ENCODE data around the gene MAGI2.

MAGI2 gene

GRCh38 chr7:78148166-78148894, 1305.1 kb downstream of the MAGI2 start:
- no peak overlapping the region for H3K27ac ChIP-seq (ENCODE audit: low read length)
- no peaks in the 10 kb centered on the region for H3K27me3 ChIP-seq (ENCODE audit: control insufficient read depth in 1 of 2, insufficient read depth in 2 of 2, low read length in 2 of 2)
- no peak overlapping the region for H3K4me3 ChIP-seq (ENCODE audit: low read length in 2 of 2)
- no peaks in the 10 kb centered on the region for H3K4me1 ChIP-seq (ENCODE audit: control insufficient read depth, insufficient read depth, low read length)
- no peaks in the 10 kb centered on the region for H3K9me3 ChIP-seq (ENCODE audit: control insufficient read depth in 2 of 2, low read length in 2 of 2)
- no peak overlapping the region for H3K9ac ChIP-seq (ENCODE audit: low read length in 2 of 2)
- H3K36me3 ChIP-seq (ENCODE audit: control insufficient read depth in 2 of 2, insufficient read depth in 2 of 2, low read length in 2 of 2) = no peaks in the 10 kb centered on the region

DNA sequence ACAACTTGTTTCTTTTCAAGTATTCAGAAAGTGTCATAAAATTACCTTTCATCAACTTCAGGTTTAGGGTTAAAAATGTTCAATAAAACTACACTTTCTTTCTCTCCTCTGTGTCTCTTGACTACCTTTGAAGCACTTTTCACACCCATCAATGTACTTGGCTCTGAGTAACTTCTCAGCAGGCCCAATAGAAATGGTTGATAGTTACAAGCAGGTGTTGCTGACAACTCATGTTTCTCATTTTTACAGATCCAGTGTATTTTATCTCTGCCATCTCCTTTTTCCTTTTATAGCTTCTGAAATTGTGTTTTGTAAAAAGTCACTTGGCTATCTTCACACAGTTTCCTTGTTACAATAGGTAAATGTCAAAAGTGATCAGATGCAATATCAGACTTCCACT, 1306.9 kb downstream of the MAGI2 start:
- Histone ChIP-seq H3K4me1 (ENCODE audit: control insufficient read depth, insufficient read depth, low read length) (no peaks in the 10 kb centered on the region), H3K4me3 (ENCODE audit: low read length in 2 of 2) (no peak overlapping the region), H3K36me3 (ENCODE audit: control insufficient read depth in 2 of 2, insufficient read depth in 2 of 2, low read length in 2 of 2) (no peaks in the 10 kb centered on the region), H3K9me3 (ENCODE audit: control insufficient read depth in 2 of 2, low read length in 2 of 2) (no peaks in the 10 kb centered on the region), H3K27me3 (ENCODE audit: control insufficient read depth in 1 of 2, insufficient read depth in 2 of 2, low read length in 2 of 2) (no peaks in the 10 kb centered on the region), H3K9ac (ENCODE audit: low read length in 2 of 2) (no peak overlapping the region), H3K27ac (ENCODE audit: low read length) (no peak overlapping the region)

GRCh38 chr7:78143661-78144060, 1309.8 kb downstream of the MAGI2 start:
- Histone ChIP-seq H3K9me3 (ENCODE audit: control insufficient read depth in 2 of 2, low read length in 2 of 2) (no peaks in the 10 kb centered on the region), H3K27ac (ENCODE audit: low read length) (no peak overlapping the region), H3K27me3 (ENCODE audit: control insufficient read depth in 1 of 2, insufficient read depth in 2 of 2, low read length in 2 of 2) (no peaks in the 10 kb centered on the region), H3K36me3 (ENCODE audit: control insufficient read depth in 2 of 2, insufficient read depth in 2 of 2, low read length in 2 of 2) (no peaks in the 10 kb centered on the region), H3K4me3 (ENCODE audit: low read length in 2 of 2) (no peak overlapping the region), H3K4me1 (ENCODE audit: control insufficient read depth, insufficient read depth, low read length) (no peaks in the 10 kb centered on the region), H3K9ac (ENCODE audit: low read length in 2 of 2) (no peak overlapping the region)

DNA sequence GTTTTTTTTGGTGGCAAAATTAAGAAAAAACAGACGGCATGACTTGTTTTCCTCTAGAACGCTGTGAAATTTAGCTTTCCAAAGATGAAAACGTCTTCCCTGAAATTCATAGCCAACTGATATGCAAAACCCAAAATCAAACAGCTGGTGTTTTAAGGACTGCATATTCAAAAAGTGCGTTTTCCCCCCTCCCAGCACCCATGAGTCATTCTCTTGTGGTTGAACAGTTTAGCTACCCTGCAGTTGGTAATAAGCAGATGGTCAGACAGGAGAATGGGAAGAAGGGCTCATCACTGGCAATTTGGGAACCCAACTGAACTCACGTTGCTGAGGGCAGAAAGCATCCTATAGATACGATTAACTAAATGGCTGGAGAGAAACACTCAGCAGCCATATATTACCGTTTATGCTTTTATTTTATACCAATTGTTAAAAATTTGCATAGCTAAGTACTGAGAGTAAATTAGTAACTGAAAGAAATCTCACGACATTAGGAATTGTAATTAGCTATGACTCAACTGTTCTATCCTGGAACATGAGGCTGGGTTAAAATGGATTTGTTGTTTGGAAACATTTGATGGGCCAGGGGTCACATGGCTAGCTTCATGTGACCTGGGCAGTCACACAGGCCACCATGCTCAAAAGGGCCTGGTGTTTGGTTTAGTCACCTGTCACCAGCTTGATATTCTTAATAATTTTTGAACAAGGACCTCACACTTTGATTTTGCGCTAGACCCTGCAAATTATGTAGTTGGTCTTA, 1311.8 kb downstream of the MAGI2 start:
- Histone ChIP-seq H3K27me3 (ENCODE audit: control insufficient read depth in 1 of 2, insufficient read depth in 2 of 2, low read length in 2 of 2) (no peaks in the 10 kb centered on the region), H3K9me3 (ENCODE audit: control insufficient read depth in 2 of 2, low read length in 2 of 2) (no peaks in the 10 kb centered on the region), H3K4me3 (ENCODE audit: low read length in 2 of 2) (no peak overlapping the region), H3K27ac (ENCODE audit: low read length) (no peak overlapping the region), H3K4me1 (ENCODE audit: control insufficient read depth, insufficient read depth, low read length) (no peaks in the 10 kb centered on the region), H3K36me3 (ENCODE audit: control insufficient read depth in 2 of 2, insufficient read depth in 2 of 2, low read length in 2 of 2) (no peaks in the 10 kb centered on the region), H3K9ac (ENCODE audit: low read length in 2 of 2) (no peak overlapping the region)

- Histone ChIP-seq H3K27ac (ENCODE audit: low read length) (no peak overlapping the region), H3K9ac (ENCODE audit: low read length in 2 of 2) (no peak overlapping the region), H3K27me3 (ENCODE audit: control insufficient read depth in 1 of 2, insufficient read depth in 2 of 2, low read length in 2 of 2) (no peaks in the 10 kb centered on the region), H3K9me3 (ENCODE audit: control insufficient read depth in 2 of 2, low read length in 2 of 2) (no peaks in the 10 kb centered on the region), H3K4me1 (ENCODE audit: control insufficient read depth, insufficient read depth, low read length) (no peaks in the 10 kb centered on the region), H3K36me3 (ENCODE audit: control insufficient read depth in 2 of 2, insufficient read depth in 2 of 2, low read length in 2 of 2) (no peaks in the 10 kb centered on the region), H3K4me3 (ENCODE audit: low read length in 2 of 2) (no peak overlapping the region)
Observed at GRCh38 chr7:78140109-78140508, 1313.4 kb downstream of the MAGI2 start.

GRCh38 chr7:78139335-78139734, 1314.1 kb downstream of the MAGI2 start:
- Histone ChIP-seq H3K4me3 (ENCODE audit: low read length in 2 of 2) (no peak overlapping the region), H3K9me3 (ENCODE audit: control insufficient read depth in 2 of 2, low read length in 2 of 2) (no peaks in the 10 kb centered on the region), H3K27ac (ENCODE audit: low read length) (no peak overlapping the region), H3K9ac (ENCODE audit: low read length in 2 of 2) (no peak overlapping the region), H3K36me3 (ENCODE audit: control insufficient read depth in 2 of 2, insufficient read depth in 2 of 2, low read length in 2 of 2) (no peaks in the 10 kb centered on the region), H3K27me3 (ENCODE audit: control insufficient read depth in 1 of 2, insufficient read depth in 2 of 2, low read length in 2 of 2) (no peaks in the 10 kb centered on the region), H3K4me1 (ENCODE audit: control insufficient read depth, insufficient read depth, low read length) (no peaks in the 10 kb centered on the region)

DNA sequence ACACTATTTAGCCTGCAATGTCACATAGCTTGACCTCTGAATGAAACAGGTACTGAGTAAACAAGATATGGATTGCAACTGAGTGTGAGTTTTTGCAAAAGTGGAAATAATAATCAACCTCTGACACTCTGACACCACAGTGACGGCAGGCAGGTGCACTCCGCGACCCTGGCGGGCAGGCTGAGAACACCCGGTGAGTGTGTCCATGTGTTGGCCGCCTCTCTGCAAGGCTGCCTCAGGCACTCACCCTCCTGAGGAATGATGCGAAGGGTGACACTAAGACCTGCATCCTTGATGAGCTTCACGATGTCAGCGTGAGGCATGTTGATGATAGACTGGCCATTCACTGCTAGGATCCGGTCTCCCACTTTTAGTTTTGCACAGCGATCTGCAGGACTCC, 1318.7 kb downstream of the MAGI2 start:
- no peaks in the 10 kb centered on the region for H3K36me3 ChIP-seq (ENCODE audit: control insufficient read depth in 2 of 2, insufficient read depth in 2 of 2, low read length in 2 of 2)
- H3K4me1 ChIP-seq (ENCODE audit: control insufficient read depth, insufficient read depth, low read length) = no peaks in the 10 kb centered on the region
- no peak overlapping the region for H3K4me3 ChIP-seq (ENCODE audit: low read length in 2 of 2)
- no peaks in the 10 kb centered on the region for H3K9me3 ChIP-seq (ENCODE audit: control insufficient read depth in 2 of 2, low read length in 2 of 2)
- H3K27me3 ChIP-seq (ENCODE audit: control insufficient read depth in 1 of 2, insufficient read depth in 2 of 2, low read length in 2 of 2) = no peaks in the 10 kb centered on the region
- H3K9ac ChIP-seq (ENCODE audit: low read length in 2 of 2) = no peak overlapping the region
- no peak overlapping the region for H3K27ac ChIP-seq (ENCODE audit: low read length)

DNA sequence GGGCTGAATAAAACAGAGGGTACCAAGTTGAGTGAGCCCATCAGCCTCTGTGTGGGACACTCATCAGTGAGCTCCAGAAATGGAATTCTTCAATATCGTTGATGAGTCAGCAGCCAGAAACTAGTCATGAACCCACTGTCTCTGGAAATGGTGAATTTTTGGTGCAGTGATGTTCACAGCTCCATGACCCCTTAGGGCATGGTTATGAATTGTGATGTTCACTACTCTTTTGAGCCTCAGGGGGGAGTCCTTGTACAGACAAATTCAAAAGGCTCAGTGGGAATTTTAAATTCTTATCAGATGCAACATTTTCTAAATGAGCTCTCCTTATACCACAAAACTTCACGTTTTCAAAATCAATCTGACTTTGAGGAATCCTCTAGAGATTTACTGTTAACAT, 1319.2 kb downstream of the MAGI2 start:
- H3K9ac ChIP-seq (ENCODE audit: low read length in 2 of 2) = no peak overlapping the region
- no peak overlapping the region for H3K27ac ChIP-seq (ENCODE audit: low read length)
- H3K4me3 ChIP-seq (ENCODE audit: low read length in 2 of 2) = no peak overlapping the region
- no peaks in the 10 kb centered on the region for H3K4me1 ChIP-seq (ENCODE audit: control insufficient read depth, insufficient read depth, low read length)
- no peaks in the 10 kb centered on the region for H3K9me3 ChIP-seq (ENCODE audit: control insufficient read depth in 2 of 2, low read length in 2 of 2)
- no peaks in the 10 kb centered on the region for H3K36me3 ChIP-seq (ENCODE audit: control insufficient read depth in 2 of 2, insufficient read depth in 2 of 2, low read length in 2 of 2)
- no peaks in the 10 kb centered on the region for H3K27me3 ChIP-seq (ENCODE audit: control insufficient read depth in 1 of 2, insufficient read depth in 2 of 2, low read length in 2 of 2)

DNA sequence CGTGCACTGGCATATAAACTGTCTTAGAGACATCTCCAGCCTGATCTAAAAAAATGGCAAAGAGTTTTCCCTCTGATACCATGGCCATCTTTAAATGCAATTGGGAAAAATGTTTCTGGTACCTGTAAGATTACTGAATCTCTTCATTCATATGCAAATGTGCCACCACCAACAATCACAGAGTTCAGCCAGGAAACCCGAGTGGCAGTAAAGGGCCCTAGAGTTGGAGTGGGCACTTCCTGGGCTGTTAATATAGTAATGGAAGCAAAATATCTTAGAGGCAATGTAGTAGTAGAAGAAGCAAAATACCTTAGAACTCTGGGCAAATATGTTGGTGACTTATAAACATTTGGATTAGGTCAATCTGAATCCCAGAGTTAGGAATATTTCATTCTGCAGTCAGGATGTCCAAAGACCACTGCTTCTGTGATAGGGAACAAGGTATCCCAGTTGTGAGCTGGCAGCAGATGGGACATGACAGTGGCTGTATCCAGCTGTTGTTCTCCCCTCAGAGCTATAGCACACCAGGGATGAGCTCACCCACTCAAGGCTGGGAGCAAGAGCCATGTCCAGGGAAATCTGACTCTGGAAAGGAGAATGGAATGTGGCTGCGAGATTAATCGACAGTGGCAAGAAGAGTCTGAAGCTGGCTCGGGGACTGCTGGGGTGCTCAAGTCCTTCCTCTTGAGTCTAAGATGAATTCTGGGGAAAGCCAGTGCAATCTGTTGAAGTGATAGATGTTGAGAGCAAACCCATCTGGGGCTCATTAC, 1322.8 kb downstream of the MAGI2 start:
- H3K4me3 ChIP-seq (ENCODE audit: low read length in 2 of 2) = no peak overlapping the region
- H3K27ac ChIP-seq (ENCODE audit: low read length) = no peak overlapping the region
- H3K36me3 ChIP-seq (ENCODE audit: control insufficient read depth in 2 of 2, insufficient read depth in 2 of 2, low read length in 2 of 2) = no peaks in the 10 kb centered on the region
- H3K9me3 ChIP-seq (ENCODE audit: control insufficient read depth in 2 of 2, low read length in 2 of 2) = no peaks in the 10 kb centered on the region
- H3K27me3 ChIP-seq (ENCODE audit: control insufficient read depth in 1 of 2, insufficient read depth in 2 of 2, low read length in 2 of 2) = no peaks in the 10 kb centered on the region
- no peak overlapping the region for H3K9ac ChIP-seq (ENCODE audit: low read length in 2 of 2)
- H3K4me1 ChIP-seq (ENCODE audit: control insufficient read depth, insufficient read depth, low read length) = no peaks in the 10 kb centered on the region

DNA sequence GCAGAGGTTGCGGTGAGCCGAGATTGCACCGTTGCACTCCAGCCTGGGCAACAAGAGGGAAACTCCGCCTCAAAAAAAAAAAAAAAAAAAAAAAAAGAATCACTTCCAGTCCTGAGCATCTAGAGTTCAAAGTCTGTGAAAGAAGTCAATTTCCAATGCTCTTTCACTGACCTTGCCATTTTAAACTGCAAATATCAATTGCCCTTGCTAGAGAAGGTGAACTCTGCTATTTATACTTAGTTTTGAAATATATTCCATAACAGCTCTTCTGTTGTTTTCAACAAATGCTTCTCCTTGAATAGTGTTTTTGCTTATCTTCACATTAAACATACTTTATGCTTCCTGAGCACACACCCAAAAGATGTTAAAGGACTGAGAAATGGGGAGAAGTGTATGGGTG, 1323.6 kb downstream of the MAGI2 start:
- no peaks in the 10 kb centered on the region for H3K36me3 ChIP-seq (ENCODE audit: control insufficient read depth in 2 of 2, insufficient read depth in 2 of 2, low read length in 2 of 2)
- H3K27ac ChIP-seq (ENCODE audit: low read length) = no peak overlapping the region
- no peak overlapping the region for H3K4me3 ChIP-seq (ENCODE audit: low read length in 2 of 2)
- no peaks in the 10 kb centered on the region for H3K9me3 ChIP-seq (ENCODE audit: control insufficient read depth in 2 of 2, low read length in 2 of 2)
- H3K27me3 ChIP-seq (ENCODE audit: control insufficient read depth in 1 of 2, insufficient read depth in 2 of 2, low read length in 2 of 2) = no peaks in the 10 kb centered on the region
- H3K9ac ChIP-seq (ENCODE audit: low read length in 2 of 2) = no peak overlapping the region
- H3K4me1 ChIP-seq (ENCODE audit: control insufficient read depth, insufficient read depth, low read length) = no peaks in the 10 kb centered on the region
